ENCODE data around the gene PHC2. TPM values are rescaled to one million over a fixed set of nuclear protein-coding genes. Genes with fewer than 3 reads are reported as not detected.

Gene PHC2
- total RNA-seq, 1 donor from 2014 or later = 32.4 TPM

- intact Hi-C loops (cut with micrococcal nuclease) = no loop called here
- Mint-ChIP-seq H3K4me1 (no peaks in the 10 kb centered on the region), H3K36me3 (ENCODE audit: low read depth) (no peaks in the 10 kb centered on the region), H3K27me3 (peaks cover 29% of the 10 kb centered on the region), H3K9me3 (no peaks in the 10 kb centered on the region), H3K27ac (no peak overlapping the region), H3K4me3 (no peak overlapping the region)
- DNase-seq = no peak
These were observed 6.3 kb downstream of the PHC2 start for GRCh38 chr1:33424610-33425009.

DNA sequence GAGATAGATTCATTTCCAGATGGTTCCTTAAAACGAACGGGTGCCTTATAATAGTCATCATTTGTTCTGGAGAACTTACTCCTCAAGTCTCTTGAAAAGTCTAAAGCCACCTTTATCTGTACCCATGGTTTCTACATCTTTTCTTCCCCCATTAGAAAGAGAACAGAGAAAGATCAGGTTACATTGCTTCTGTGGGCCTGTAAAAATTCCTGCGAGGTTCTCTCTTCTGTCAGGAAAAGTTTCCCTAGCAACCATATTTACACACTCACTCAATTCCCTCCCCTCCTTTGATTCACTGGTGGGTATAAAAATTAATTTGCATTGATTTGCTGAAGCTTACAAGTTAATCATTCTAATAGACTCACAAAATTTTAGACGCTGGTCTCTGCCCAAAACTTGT lies 6.7 kb downstream of the PHC2 start:
- no peaks in the 10 kb centered on the region for H3K9me3 Mint-ChIP-seq
- H3K4me3 Mint-ChIP-seq = no peak overlapping the region
- intact Hi-C loops (cut with micrococcal nuclease) = no loop called here
- H3K36me3 Mint-ChIP-seq (ENCODE audit: low read depth) = no peaks in the 10 kb centered on the region
- no peaks in the 10 kb centered on the region for H3K4me1 Mint-ChIP-seq
- H3K27ac Mint-ChIP-seq = no peak overlapping the region
- no peak for DNase-seq
- H3K27me3 Mint-ChIP-seq = peaks cover 29% of the 10 kb centered on the region

- Mint-ChIP-seq H3K9me3 (no peaks in the 10 kb centered on the region), H3K36me3 (ENCODE audit: low read depth) (no peaks in the 10 kb centered on the region), H3K27me3 (peaks cover 38% of the 10 kb centered on the region), H3K4me1 (no peaks in the 10 kb centered on the region), H3K27ac (no peak overlapping the region), H3K4me3 (no peak overlapping the region)
- DNase-seq = no peak
- intact Hi-C loops (cut with micrococcal nuclease) = no loop called here
These were observed 9.8 kb downstream of the PHC2 start for GRCh38 chr1:33420870-33421775.

DNA sequence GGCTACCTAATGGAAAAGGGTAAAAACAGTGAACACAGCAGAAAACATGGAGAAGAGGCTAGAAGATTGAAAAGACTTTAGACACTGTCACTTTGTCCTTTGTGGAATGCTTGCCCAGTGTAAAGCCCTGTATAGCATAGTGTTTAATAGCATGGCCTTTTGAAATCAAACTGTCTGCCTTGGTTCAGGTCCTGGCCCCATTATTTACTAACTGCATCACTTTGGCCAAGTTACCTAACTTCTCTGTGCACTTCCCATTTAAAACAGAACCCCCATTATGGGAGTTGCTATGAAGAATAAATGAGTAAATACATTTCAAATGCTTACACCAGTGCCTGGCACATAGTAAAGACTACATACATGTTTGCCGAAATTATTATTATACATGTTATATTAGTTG lies 12.1 kb downstream of the PHC2 start:
- intact Hi-C loops (cut with micrococcal nuclease) = no loop called here
- Mint-ChIP-seq H3K4me1 (no peaks in the 10 kb centered on the region), H3K27me3 (peaks cover 39% of the 10 kb centered on the region), H3K9me3 (peaks cover 12% of the 10 kb centered on the region), H3K27ac (no peak overlapping the region), H3K36me3 (ENCODE audit: low read depth) (peaks cover 3% of the 10 kb centered on the region), H3K4me3 (no peak overlapping the region)
- DNase-seq = no peak

DNA sequence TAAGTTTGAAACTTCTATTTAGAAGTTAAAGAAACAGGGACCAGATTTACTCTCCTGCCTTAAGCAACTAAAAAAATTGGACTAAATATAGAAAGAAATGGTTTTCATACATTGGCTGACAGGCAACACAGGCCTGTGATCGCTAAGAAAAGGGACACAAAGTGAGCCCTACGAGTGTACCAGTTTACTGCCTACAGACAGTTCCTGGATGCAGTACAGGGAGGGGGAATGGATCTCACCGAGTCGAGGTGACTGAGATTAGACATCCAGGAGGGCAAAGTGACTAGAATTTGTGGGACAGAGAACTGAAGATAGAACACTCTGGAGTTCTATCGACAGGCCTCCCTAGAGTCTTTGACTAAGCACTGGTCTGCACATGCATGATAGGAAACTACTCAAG lies 16.0 kb downstream of the PHC2 start:
- intact Hi-C loops (cut with micrococcal nuclease) = no loop called here
- Mint-ChIP-seq H3K9me3 (peaks cover 12% of the 10 kb centered on the region), H3K4me3 (no peak overlapping the region), H3K4me1 (no peaks in the 10 kb centered on the region), H3K36me3 (ENCODE audit: low read depth) (peaks cover 3% of the 10 kb centered on the region), H3K27ac (no peak overlapping the region), H3K27me3 (peaks cover 33% of the 10 kb centered on the region)
- no peak for DNase-seq

GRCh38 chr1:33410091-33410701 lies 20.7 kb downstream of the PHC2 start:
- H3K27me3 Mint-ChIP-seq = peaks cover 39% of the 10 kb centered on the region
- intact Hi-C loops (cut with micrococcal nuclease) = no loop called here
- no peak for DNase-seq
- H3K36me3 Mint-ChIP-seq (ENCODE audit: low read depth) = no peaks in the 10 kb centered on the region
- no peaks in the 10 kb centered on the region for H3K4me1 Mint-ChIP-seq
- H3K4me3 Mint-ChIP-seq = no peak overlapping the region
- H3K27ac Mint-ChIP-seq = no peak overlapping the region
- H3K9me3 Mint-ChIP-seq = peaks cover 5% of the 10 kb centered on the region

GRCh38 chr1:33408093-33408436 lies 22.8 kb downstream of the PHC2 start:
- Mint-ChIP-seq H3K9me3 (no peaks in the 10 kb centered on the region), H3K27ac (no peak overlapping the region), H3K4me3 (no peak overlapping the region), H3K27me3 (peaks cover 48% of the 10 kb centered on the region), H3K36me3 (ENCODE audit: low read depth) (no peaks in the 10 kb centered on the region), H3K4me1 (no peaks in the 10 kb centered on the region)
- intact Hi-C loops (cut with micrococcal nuclease) = no loop called here
- DNase-seq = no peak

GRCh38 chr1:33407352-33408092 lies 23.4 kb downstream of the PHC2 start:
- H3K27me3 Mint-ChIP-seq = peaks cover 48% of the 10 kb centered on the region
- H3K27ac Mint-ChIP-seq = no peak overlapping the region

GRCh38 chr1:33402206-33402605 lies 28.7 kb downstream of the PHC2 start:
- H3K36me3 Mint-ChIP-seq (ENCODE audit: low read depth) = no peaks in the 10 kb centered on the region
- H3K4me3 Mint-ChIP-seq = no peak overlapping the region
- H3K4me1 Mint-ChIP-seq = no peaks in the 10 kb centered on the region
- H3K27me3 Mint-ChIP-seq = peaks cover 40% of the 10 kb centered on the region
- intact Hi-C loops (cut with micrococcal nuclease) = no loop called here
- DNase-seq = no peak
- H3K27ac Mint-ChIP-seq = no peak overlapping the region
- H3K9me3 Mint-ChIP-seq = no peaks in the 10 kb centered on the region

More at GRCh38 chr1:33407352-33408092, 23.4 kb downstream of the PHC2 start:
- intact Hi-C loops (cut with micrococcal nuclease) = no loop called here
- Mint-ChIP-seq H3K4me3 (no peak overlapping the region), H3K9me3 (no peaks in the 10 kb centered on the region), H3K4me1 (no peaks in the 10 kb centered on the region), H3K36me3 (ENCODE audit: low read depth) (no peaks in the 10 kb centered on the region)
- DNase-seq = no peak

DNA sequence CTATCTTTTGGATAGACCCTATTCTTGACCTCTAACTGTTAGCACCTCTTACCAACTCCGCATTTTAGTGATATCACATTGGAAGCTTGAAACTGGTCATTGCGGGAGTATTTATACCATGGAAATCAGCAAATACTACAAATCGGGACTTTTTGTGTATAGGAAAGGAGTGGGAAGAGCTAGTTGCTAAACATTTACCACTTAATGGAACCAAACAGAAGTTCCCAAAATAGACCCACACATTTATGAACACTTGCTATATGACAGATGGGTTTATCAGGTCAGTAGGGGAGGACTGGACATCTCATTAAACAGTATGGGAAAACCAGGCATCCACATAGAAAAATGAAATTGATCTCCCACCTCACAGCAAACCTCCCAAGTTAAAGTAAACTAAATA lies 29.4 kb downstream of the PHC2 start:
- H3K36me3 Mint-ChIP-seq (ENCODE audit: low read depth) = no peaks in the 10 kb centered on the region
- intact Hi-C loops (cut with micrococcal nuclease) = no loop called here

DNA sequence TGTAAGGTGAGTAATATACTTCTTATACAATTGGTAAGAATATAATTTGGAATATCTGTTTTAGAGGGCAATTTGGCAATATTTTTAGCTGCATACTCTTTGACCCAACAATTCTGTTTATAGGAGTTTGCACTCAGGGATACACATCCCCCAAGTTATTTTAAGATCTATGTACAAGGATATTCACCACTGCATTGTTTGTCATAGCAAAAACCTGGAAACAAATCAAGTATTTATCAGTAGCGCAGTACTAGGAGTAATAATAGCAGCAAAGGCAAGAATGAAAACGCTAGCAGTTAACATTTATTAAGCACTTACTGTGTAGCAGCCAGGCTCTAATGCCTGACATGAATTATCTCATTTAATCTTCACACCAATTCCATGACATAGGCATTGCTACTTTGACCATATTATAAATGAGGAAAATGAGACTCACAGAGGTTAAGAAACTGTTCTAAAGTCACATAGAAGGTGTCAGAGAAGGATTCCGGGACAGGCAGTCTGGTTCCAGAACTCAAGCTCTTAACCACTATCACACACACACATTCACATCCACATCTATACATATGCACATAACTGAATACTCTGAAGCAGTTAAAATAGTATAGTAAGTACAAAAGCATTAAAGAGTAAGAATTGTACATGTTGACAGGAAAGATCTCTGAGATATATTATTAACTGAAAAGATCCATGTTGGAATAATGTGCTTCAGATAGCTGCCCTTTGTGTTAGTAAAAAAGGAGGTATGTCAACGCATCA lies 30.6 kb downstream of the PHC2 start:
- Mint-ChIP-seq H3K4me3 (no peak overlapping the region), H3K27ac (no peak overlapping the region), H3K9me3 (no peaks in the 10 kb centered on the region), H3K27me3 (peaks cover 30% of the 10 kb centered on the region), H3K4me1 (peaks cover 6% of the 10 kb centered on the region), H3K36me3 (ENCODE audit: low read depth) (no peaks in the 10 kb centered on the region)
- DNase-seq = no peak
- intact Hi-C loops (cut with micrococcal nuclease) = no loop called here

More for the DNA sequence above, 29.4 kb downstream of the PHC2 start:
- no peak for DNase-seq
- Mint-ChIP-seq H3K9me3 (no peaks in the 10 kb centered on the region), H3K4me3 (no peak overlapping the region), H3K27me3 (peaks cover 36% of the 10 kb centered on the region), H3K4me1 (peaks cover 6% of the 10 kb centered on the region), H3K27ac (no peak overlapping the region)

GRCh38 chr1:33399375-33399774 lies 31.5 kb downstream of the PHC2 start:
- intact Hi-C loops (cut with micrococcal nuclease) = no loop called here
- no peak overlapping the region for H3K27ac Mint-ChIP-seq
- H3K9me3 Mint-ChIP-seq = no peaks in the 10 kb centered on the region
- H3K27me3 Mint-ChIP-seq = peaks cover 26% of the 10 kb centered on the region
- H3K36me3 Mint-ChIP-seq (ENCODE audit: low read depth) = no peaks in the 10 kb centered on the region
- peaks cover 6% of the 10 kb centered on the region for H3K4me1 Mint-ChIP-seq
- H3K4me3 Mint-ChIP-seq = no peak overlapping the region
- no peak for DNase-seq

DNA sequence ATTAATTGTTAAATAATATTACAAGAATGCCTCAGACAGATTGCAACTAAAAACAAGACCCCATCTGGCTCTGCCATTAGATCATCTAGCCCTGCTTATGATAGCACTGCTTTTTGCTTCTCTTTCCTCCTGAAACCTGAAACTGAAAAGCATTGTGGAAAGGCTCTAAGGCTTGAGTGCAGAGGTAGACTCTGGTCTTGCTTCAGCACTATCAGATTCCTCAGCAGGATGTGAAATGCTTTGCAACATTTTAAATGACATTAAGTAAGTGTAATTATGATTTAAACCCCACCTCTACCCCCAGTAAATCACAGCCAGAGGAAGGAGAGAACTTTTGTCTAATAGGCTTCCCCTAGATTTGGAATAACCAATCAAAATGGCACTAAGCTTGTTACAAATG lies 32.9 kb downstream of the PHC2 start:
- intact Hi-C loops (cut with micrococcal nuclease) = no loop called here
- peaks cover 6% of the 10 kb centered on the region for H3K4me1 Mint-ChIP-seq
- H3K27me3 Mint-ChIP-seq = peaks cover 27% of the 10 kb centered on the region
- H3K36me3 Mint-ChIP-seq (ENCODE audit: low read depth) = no peaks in the 10 kb centered on the region
- H3K27ac Mint-ChIP-seq = no peak overlapping the region
- no peak for DNase-seq
- no peaks in the 10 kb centered on the region for H3K9me3 Mint-ChIP-seq
- no peak overlapping the region for H3K4me3 Mint-ChIP-seq

All from activated CD4-positive, alpha-beta T cell treated with anti-CD3 and anti-CD28 coated beads, Interleukin-2, amount 10 ng/mL, durations not matched to agents 24 days and 14 days (primary cell).